Cardiac septum (tissue), 1 donor: ENCODE data around the gene EVL. TPM values are rescaled to one million over a fixed set of nuclear protein-coding genes. Genes with fewer than 3 reads are reported as not detected.

Experiments used
- DNase-seq: peaks from one replicate; pipeline ENCODE4 v3.0.0-alpha.2; 2020; ENCODE audit warnings: low spot score
- intact Hi-C: fragments of 100-400 bp; cut with DNase I; formaldehyde crosslinking; loops from one replicate; pipeline ENCODE4 v1.14.0; 2022
- total RNA-seq: library from RNA; stranded (reverse); fragmentation: NEBNext Ultra II Directional; extraction: Animal tissue kit (Norgen Biotek cat#: 25700); gene quantifications from one replicate; pipeline ENCODE4 v1.2.1, GENCODE V29; 2021
- donor health status: DM: no; HTN: no; CAD: no.

The EVL gene
- total RNA-seq, 1 donor from 2014 or later = 46.3 TPM

DNA sequence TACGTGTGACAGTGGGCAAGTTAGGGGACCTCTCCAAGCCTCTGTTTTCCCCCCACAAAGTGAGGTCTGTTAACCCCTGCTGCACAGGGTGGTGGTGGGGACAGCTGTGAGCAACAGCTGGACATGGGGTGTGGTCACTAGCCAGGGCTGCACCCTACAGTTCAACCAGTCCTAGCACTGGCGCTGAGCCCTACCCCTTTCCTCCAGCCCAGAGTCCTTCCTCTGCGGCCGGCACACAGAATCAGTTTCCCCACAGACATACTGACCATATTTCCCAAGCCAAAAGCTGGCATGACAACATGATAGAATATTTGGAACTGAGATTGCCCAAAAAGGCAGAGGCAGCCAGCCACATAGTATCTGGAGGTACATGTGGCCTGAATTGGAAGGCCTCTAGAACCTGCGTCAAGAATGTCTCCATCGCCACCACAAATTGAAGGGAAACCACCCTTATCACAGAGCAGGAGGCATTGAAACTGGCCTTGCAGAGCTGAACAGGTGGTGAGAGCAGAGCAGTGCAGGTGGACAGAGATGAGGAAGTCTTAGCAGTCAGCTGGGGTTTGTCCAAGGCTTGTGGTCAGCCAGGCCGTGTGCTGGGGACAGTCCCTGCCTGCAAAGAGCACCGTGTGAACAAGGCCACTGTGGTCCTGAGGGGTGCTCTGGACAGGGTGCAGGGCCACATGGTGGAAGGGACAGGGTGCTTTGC, 73.0 kb downstream of the EVL start:
- intact Hi-C loops = no loop called here

DNA sequence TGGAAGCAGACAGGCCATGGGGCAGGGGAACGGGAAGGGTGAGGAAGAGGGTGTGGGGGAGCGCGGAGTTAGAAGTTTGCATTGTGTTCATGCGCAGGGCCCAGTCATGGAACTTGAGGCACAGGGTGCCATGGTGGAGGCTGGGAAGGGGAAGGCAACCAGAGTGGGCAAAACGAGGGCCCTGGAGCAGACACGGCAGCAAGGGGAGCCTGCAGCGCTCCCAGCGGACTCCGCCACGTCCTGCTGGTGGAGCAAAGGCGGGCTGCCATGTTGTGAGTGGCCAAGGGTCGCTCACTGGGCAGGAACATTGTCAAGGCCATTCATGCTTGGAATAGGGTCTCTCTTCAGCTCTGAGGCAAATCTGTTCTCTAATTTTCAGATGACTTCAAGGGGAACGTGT, 73.7 kb downstream of the EVL start:
- no peak for DNase-seq
- intact Hi-C loops = no loop called here

More for the DNA sequence above, 73.0 kb downstream of the EVL start:
- no peak for DNase-seq

DNA sequence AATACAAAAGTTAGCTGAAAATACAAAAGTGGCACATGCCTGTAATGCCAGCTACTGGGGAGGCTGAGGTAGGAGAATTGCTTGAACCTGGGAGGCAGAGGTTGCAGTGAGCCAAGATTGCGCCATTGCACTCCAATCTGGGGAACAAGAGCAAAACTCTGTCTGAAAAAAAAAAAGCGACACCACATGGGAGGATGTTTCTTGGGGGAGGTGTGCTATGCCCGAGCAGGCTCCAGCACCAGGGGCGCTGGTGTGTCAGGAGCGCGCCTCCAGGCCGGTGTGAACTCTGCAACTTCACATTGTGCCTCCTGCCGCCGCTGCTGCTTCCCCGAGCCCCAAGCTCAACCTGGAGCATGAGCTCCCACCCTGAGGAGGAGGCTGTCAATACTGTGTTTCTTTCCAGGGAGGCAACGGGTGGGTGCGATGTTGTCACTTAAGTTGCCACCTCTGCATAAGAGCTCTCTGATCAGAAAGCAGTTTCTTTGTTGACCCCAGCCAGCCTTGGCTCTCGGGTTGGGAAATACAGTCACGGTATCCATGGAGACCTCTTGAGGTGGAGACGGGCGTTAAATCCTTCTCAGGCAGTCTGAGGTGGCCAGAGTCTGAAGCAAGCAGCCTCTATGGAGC, 75.3 kb downstream of the EVL start:
- DNase-seq = no peak
- intact Hi-C loops = loop anchor here (5.0 kb wide), 1 partner anchor 52 kb away; no protein-coding TSS in a partner anchor

DNA sequence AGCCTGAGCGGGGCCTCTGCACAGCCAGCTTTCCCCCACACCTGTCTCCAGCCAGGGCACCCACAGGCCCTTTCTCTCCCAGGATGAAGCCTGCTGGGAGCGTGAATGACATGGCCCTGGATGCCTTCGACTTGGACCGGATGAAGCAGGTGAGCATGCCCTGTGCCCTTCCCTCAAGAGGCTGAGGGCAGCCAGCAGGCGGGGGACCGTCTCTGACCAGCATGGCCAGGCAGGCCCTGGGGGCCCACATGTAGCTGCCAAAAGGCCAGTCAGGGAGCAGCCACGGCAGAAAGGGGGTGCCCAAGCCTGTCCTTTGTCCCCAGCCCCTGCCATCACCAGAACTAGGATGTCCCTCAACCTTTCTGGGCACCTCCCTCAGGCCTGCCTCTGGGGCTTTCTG, 75.9 kb downstream of the EVL start:
- DNase-seq = no peak
- intact Hi-C loops = loop anchor here (5.0 kb wide), 1 partner anchor 51 kb away; no protein-coding TSS in a partner anchor

DNA sequence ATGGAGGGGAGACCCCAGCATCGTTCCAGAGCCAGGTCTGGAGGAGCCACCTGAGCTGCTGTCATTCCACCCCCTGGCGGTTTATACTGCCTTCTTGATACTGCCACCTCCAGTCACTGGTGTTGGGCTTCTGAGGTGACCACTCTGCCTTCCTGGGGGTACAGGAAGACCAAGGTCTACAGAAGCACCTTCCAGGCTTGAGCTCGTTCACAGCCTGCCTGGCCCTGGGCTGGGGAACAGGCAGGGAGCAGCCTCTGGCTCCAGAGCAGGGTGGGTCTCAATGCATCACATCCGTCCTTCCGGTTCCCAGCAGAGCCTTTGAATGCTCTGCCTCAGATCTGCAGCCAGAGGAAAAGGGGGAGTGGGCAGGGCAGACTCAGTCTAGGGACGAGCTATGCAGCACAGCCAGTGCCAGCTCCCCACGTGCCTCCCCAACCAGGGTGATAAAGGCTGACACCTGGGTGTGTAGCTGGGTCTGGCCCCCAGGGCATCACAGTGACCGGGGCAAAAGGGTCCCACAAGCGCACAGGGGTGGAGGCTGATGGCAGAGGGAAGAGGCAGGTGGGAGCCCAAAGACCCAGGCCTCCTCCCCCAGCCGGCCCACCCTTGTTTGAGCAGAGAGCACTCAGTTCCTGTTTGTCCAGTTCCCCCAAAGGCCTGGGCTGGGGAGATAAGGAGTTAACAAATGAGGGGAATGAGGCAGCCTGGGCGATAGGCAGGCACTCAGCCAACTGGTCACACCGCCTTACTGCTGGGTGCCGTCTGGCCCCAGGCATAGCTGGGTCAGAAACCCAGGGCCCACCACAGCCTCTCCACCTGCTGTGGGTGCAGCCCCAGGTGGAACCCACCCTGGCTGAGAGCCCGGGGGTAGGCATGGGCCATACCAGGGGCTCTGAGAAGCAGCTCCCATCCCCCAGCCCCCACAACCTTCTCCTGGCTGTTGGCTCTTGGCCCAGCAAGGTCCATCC, 77.1 kb downstream of the EVL start:
- intact Hi-C loops = loop anchor here (5.0 kb wide), 1 partner anchor 50 kb away; no protein-coding TSS in a partner anchor
- DNase-seq = peak; percentile 84

DNA sequence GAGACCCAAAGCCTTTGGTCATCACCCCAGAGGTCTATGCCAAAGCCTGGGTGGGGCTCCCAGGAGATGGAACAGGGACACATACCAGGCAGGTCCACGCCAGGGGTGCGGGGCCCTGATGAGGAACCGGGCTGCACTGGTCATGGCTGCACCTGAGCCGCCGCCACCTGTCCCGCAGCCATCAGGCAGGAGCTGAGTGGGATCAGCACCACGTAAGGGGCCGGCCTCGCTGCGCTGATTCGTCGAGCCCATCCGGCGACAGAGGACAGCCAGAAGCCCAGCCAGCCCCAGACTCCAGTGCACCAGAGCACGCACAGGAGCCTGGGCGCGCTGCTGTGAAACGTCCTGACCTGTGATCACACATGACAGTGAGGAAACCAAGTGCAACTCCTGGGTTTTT, 78.3 kb downstream of the EVL start:
- DNase-seq = no peak
- intact Hi-C loops = loop anchor here (5.0 kb wide), 1 partner anchor 49 kb away; no protein-coding TSS in a partner anchor

DNA sequence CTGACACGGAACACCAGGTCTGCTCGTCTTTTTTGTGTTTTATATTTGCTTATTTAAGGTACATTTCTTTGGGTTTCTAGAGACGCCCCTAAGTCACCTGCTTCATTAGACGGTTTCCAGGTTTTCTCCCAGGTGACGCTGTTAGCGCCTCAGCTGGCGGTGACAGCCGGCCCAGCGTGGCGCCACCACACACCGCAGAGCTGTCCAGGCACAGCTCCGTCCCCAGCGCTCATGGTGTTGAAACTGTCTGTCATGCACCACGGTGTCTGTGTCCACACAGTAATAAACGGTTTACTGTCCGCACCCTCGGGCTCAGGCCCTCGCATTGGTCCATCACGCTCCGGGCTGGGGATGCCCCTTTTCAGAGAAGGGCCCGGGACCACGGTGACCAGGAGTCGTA, 78.7 kb downstream of the EVL start:
- DNase-seq = no peak
- intact Hi-C loops = loop anchor here (5.0 kb wide), 1 partner anchor 48 kb away; no protein-coding TSS in a partner anchor

DNA sequence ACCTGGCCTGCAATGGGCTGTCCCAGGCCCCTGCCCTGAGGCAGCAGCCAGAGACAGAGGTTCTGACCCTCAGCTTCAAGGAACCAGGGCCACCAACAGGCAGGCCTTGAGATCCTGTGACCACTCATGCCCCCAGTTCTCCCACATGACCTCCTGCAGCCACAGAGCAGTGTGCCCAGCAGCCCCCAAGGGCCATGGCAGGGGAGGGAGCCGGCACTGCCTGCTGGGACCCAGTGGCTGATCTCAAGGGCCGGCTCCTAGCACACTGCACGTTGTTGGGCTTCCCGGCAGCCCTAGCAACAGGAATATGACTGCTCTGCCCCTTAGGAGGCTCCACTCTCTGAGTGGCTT, 79.4 kb downstream of the EVL start:
- intact Hi-C loops = loop anchor here (5.0 kb wide), 1 partner anchor 48 kb away; no protein-coding TSS in a partner anchor
- no peak for DNase-seq

DNA sequence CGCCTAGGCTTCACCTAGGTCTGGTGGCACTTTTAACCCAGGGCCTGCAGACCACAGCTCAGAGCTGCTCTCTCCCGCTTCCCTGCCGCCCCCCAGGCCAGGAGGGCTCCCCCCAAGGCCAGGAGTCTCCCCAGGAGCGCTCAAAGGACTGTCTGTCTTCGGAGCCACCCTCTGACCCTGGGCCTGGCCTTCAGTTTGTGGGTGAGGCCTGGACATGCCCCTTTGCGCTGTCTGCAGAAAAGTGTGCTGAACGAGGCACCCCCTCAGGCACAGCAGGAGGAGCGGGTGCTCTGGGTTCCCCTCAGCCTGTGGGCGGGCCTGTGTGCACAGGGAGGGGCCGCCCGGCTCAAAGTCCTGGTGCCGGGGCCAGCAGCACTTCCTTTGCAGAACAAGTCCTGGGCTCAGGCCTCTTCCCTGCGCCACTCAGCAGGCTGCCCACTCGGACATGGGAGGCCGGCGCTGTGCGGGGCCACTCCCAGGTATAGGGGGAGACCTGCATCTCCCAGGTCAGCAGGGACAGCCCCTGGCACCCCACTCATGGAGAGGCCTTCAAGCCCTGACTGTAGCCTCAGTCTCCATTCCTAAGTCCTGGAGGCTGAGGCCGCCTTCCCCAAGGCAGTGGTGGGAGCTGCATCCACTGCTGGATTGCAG, 79.9 kb downstream of the EVL start:
- intact Hi-C loops = loop anchor here (5.0 kb wide), 1 partner anchor 47 kb away; no protein-coding TSS in a partner anchor
- DNase-seq = no peak

DNA sequence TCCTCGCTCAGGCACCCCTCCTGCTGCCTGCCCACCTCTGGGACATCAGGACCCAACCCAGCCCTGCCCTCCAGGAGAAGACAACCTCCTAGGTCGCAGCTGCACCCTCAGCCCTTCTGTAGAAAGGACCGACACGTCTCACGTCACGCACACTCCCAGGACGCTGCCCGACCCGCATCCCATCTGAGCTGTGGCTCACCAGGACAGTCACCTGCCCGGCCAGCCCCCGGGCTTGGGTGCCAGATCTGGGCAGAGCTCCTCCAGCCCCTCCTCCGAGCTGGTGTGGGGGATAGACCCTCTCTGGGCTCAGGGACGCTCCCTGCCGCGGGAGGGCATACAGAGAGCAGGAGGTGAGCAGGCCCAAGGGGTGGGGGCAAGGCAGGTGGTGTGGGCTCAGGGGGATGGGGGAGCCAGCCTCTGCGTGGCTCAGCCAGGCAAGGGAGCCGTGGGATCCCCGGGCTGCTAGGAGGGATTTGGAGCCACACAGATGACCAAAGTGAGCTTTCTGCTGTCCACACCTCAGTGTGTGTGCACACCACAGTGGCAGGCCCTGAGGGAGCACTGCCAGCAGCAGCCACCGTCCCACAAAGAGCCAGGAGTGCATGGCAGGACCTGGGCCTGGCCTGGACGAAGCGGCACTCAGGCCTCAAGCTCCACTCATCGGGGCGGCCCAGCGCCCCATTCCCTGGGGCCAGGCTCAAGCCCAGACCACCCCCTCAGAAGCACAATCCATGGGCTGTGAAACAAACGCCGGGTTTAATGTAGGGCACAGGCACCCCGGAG, 80.7 kb downstream of the EVL start:
- intact Hi-C loops = no loop called here
- DNase-seq = no peak

DNA sequence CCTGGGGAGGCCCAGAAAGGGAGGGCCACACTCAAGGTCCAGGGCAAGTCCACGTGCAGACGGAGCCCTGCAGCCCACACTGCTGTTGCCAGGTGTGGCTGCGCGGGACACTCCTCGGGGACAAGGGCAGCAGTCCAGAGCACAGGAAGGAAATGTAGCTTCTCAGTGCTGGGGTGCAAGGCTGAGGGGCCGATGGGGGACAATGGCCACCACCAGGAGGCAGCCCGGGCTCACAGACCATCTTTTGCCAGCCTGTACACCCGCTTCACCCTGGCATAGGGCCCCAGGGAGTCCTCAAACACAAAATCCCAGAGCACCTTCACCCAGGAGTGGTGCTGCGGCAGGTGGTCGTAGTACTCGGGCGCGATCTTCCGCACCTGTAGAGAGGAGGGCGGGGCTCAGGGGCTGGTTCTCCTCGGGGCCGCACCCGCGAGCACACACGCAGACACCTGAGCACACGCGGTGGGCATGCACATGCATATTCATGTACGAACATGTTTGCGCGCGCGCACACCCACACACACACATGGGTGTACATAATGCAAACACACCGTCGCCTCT, 81.4 kb downstream of the EVL start:
- intact Hi-C loops = no loop called here
- DNase-seq = no peak

DNA sequence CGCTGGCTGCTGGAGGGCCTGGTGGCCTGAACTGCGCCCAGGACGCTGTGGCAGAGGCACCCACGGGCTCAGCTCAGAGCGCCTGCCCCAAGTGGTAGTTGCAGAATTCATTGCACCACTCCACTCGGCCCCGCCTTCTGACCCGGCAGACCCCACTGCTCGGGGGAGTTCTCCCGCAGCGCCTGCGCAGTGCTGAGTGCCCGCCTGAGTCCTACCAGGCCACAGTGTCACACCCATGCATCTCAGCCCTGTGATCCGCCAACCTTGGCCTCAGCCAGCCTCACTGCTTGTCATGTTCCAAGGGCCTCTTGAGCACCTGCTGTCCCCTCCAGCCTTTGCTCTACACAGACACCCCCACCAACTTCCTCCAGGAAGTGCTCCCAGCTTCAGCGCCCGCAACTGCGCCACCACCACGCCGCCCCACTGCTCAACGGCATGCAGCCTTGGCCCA, 82.0 kb downstream of the EVL start:
- intact Hi-C loops = no loop called here
- no peak for DNase-seq

DNA sequence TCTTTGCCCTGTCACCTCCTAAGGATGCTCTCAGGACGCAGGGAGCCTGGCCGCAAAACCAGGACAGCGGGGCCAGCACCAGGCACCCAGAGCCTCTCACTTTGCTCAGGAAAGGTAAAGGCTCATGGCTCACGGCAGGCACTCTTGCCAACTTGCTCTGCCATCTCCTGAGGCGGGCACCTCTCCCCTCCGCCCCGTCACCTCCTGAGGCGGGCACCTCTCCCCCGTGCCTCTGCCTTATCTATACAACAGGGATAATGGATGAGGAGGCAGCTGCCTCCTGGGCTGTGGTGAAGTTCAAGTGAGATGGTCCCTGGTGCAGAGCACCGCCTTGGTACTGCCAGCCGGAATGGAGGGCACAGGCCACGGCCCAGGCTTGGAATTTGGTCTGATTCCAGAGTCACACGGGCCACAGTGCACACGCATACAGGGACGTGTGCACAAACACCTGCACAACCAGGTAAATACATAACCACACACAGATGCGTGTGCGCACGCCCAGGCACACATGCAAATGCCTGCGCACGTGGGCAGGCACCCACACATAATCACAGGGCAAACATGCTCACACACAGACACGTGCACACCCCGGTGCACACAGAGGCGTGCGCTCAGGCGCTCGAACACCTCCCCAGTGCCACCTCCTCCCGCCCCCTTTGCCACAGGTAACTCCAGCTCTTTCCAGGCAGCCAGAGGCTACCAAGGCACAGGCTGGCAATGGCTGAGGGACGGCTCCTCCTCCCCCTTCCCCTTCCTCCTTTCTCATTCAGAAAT, 82.7 kb downstream of the EVL start:
- DNase-seq = no peak
- intact Hi-C loops = no loop called here

DNA sequence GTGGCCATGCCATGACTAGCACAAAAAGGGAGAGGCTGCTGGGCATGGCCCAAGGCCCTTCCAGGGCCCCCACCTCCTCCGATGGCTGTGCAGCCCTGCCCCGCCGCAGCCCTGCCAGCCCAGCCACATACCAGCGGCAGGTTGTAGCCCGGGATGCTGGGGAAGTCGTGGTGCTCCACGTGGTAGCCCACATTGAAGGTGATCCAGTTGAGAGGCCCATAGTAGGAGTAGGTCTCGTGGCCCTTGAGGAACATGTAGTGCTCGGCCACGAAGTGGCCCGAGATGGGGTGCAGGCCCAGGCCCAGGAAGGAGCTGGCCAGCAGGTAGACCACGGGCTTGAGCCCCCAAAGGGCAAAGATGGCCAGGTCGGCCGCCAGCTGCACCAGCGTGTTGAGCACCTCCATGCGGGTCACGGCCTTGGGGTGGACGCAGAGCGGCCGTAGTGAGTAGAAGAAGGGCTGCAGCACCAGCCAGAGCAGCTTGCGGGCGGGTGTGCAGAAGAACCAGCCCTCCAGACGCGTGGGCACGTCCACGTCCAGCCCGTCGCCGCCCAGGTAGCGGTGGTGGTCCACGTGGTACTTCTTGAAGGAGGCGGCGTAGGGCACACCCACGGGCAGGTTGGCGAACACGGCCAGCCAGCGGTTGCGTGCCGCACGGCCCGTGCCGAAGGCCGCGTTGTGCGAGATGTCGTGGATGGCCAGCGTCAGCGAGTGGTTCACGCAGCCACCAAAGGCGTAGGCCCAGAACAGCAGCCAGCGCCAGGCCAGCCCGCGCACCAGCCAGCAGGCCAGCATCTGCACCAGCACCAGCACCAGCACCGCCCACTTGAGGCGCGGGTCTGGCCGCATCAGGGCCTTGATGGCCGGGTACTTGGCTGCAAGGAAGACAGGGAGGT, 83.9 kb downstream of the EVL start:
- DNase-seq = no peak
- intact Hi-C loops = no loop called here

DNA sequence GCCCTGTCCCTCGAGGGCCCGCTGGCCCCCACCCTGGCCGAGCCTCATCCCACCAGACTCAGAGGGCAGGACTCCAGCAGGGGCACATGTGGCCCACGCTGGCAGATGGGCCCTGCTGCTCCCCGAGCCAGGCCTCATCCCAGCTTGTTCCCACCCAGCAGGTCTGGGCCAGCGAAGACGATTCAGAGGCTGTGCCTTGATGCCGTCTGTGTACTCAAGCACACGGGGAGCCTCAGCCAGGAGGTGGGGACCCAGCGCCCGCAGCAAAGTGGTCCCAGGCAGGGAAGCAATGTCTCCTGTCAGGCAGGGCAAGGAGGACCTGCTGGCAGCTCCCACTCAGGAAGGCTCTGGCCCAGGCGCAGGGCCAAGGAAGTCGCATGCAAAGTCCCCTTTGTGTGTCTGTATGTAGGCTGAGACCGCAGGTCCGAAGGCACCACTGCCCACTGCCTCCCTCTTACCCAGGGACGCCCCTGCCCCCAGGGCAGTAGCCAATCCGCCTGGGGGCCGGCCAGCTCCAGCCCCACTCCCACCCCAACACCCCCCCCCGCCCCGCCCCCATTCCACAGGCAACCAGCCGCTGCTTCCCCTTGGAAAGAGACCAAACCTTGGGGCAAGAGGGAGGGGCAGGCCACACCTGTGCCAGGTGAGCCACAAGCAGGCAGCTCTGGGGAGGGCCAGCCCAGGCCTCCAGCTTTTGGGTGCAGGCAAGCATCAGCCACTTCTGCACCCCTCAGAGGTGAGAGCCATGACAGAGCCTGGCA, 84.8 kb downstream of the EVL start:
- intact Hi-C loops = no loop called here
- no peak for DNase-seq
